GM23248 (cell line): ENCODE results near the gene NUB1. TPM values are rescaled to one million over a fixed set of nuclear protein-coding genes. Genes with fewer than 3 reads are reported as not detected.

ENCODE experiments used
- DNase-seq: peaks from one replicate; pipeline ENCODE4 v3.0.0-alpha.2; 2015
- H2AFZ ChIP-seq: fragments of 200-600 bp; sonication (generic); 2 replicates; pipeline ENCODE4 v1.6.1; 2016; ENCODE audit warnings: antibody characterized with exemption
- H3F3A ChIP-seq: fragments of 200-600 bp; sonication (generic); 2 replicates; pipeline ENCODE4 v1.6.1; 2016; ENCODE audit warnings: mild to moderate bottlenecking, antibody characterized with exemption, mixed run types; ENCODE audit not compliant: insufficient read depth
- H3K27ac ChIP-seq: fragments of 200-600 bp; sonication (generic); 2 replicates; pipeline ENCODE4 v1.5.1; 2016; ENCODE audit warnings: mild to moderate bottlenecking
- H3K27me3 ChIP-seq: fragments of 200-600 bp; sonication (generic); replicated peaks from 2 replicates; pipeline ENCODE4 v1.6.1; 2016; ENCODE audit warnings: mild to moderate bottlenecking; ENCODE audit not compliant: insufficient read depth
- H3K36me3 ChIP-seq: fragments of 200-600 bp; sonication (generic); 2 replicates; pipeline ENCODE4 v1.6.1; 2016; ENCODE audit warnings: low read depth, mild to moderate bottlenecking
- H3K4me1 ChIP-seq: fragments of 200-600 bp; sonication (generic); 2 replicates; pipeline ENCODE4 v1.6.1; 2016; ENCODE audit warnings: mild to moderate bottlenecking; ENCODE audit not compliant: insufficient read depth
- H3K4me2 ChIP-seq: fragments of 200-600 bp; sonication (generic); one replicate; pipeline ENCODE4 v1.6.1; 2016; ENCODE audit warnings: mild to moderate bottlenecking; ENCODE audit not compliant: unreplicated experiment
- H3K4me3 ChIP-seq: fragments of 200-600 bp; sonication (generic); 2 replicates; pipeline ENCODE4 v1.5.1; 2016; ENCODE audit warnings: mild to moderate bottlenecking
- H3K79me2 ChIP-seq: fragments of 200-600 bp; sonication (generic); 2 replicates; pipeline ENCODE4 v1.6.1; 2016; ENCODE audit warnings: mild to moderate bottlenecking; ENCODE audit not compliant: insufficient read depth
- H3K9ac ChIP-seq: fragments of 200-600 bp; sonication (generic); 2 replicates; pipeline ENCODE4 v1.6.1; 2016; ENCODE audit warnings: mild to moderate bottlenecking
- H3K9me2 ChIP-seq: fragments of 200-600 bp; sonication (generic); 2 replicates; pipeline ENCODE4 v1.6.1; 2016; ENCODE audit warnings: mixed run types, mild to moderate bottlenecking, moderate library complexity; ENCODE audit not compliant: insufficient read depth
- H3K9me3 ChIP-seq: fragments of 200-600 bp; sonication (generic); one replicate; pipeline ENCODE4 v1.6.1; 2017; ENCODE audit warnings: low read depth
- H4K20me1 ChIP-seq: fragments of 200-600 bp; sonication (generic); 2 replicates; pipeline ENCODE4 v1.6.0; 2016; ENCODE audit not compliant: insufficient read depth
- EZH2 ChIP-seq: fragments of 200-600 bp; sonication (generic); IDR thresholded peaks from 2 replicates; pipeline ENCODE4 v1.6.1; 2018; ENCODE audit warnings: antibody characterized with exemption, mild to moderate bottlenecking; ENCODE audit not compliant: insufficient read depth, poor library complexity, severe bottlenecking
- EZH2phosphoT487 ChIP-seq: fragments of 200-600 bp; sonication (generic); IDR thresholded peaks from 2 replicates; pipeline ENCODE4 v1.6.1; 2018; ENCODE audit warnings: antibody characterized with exemption, moderate library complexity, mild to moderate bottlenecking, low read depth; ENCODE audit not compliant: insufficient read depth
- WGBS, 2 experiments: methylation state at CpG; one replicate each; pipeline ENCODE4 v1.1.6; 2015 to 2017; ENCODE audit warnings: low lambda C conversion rate in 2 of 2, low coverage in 1 of 2; ENCODE audit errors: missing lambda C conversion rate in 2 of 2; 5-methylcytosine and 5-hydroxymethylcytosine counted together
- in situ Hi-C: fragments of 300-500 bp; cut with MboI; formaldehyde crosslinking; loops from 2 replicates; pipeline ENCODE4 v1.15.0; 2020
- polyA plus RNA-seq: library from polyadenylated mRNA; unstranded; fragments of >200 nt; fragmentation: Nextera tagmentation; extraction: Ambion mirVana; gene quantifications from 2 replicates; pipeline ENCODE4 v1.2.1, GENCODE V29; 2016
- total RNA-seq: library from RNA; depleted of rRNA; stranded (reverse); fragments of >200 nt; shearing (Covaris generic); gene quantifications from 2 replicates; pipeline ENCODE4 v1.2.3, GENCODE V29; 2014

Gene NUB1
- total and polyA plus RNA-seq, 2 experiments from 2014 or later = 43.4 to 48.0 TPM

DNA sequence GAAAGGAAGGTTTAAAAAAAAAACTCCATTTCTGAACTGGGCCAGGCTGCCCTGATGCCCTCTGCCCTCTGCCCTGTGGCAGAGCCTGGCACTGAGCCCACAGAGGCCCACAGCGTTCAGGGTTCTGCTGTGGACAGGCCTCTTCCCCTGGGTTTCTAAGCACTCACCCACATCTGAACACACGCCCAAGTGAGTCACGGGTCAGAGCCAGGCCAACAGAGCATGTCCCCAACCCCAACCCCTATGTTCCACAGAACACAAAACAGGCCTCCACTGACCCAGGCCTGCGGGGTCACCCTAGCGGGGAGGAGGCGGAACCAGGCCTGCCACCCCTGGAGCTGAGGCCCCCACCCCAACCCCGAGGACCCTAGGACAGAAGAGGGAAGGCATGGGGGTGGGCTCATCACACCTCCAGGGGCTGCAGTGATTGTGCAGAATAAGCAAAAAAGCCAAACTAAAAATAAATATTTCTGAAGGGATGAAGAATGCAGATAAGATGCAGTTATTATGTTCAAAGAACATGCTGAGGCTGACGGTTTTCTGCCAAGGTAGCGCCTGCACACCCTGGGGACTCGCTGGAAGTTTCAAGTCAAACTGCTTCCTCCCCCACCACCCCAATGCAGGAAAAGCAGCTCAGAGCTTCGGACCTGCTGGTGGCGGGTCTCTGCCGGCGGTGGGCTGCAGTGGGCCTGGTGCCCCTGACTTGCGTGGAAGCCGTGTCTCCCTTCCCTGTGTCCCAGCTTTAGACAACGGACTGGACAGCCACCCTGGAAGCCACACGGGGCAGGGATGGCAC lies 62.8 kb downstream of the NUB1 start:
- peaks cover 8% of the 10 kb centered on the region for H3K4me1 ChIP-seq
- peak; percentile 72 for DNase-seq
- H3K9me2 ChIP-seq = no peaks in the 10 kb centered on the region
- H3F3A ChIP-seq = no peaks in the 10 kb centered on the region
- in situ Hi-C loops = no loop called here
- no peak overlapping the region for H3K27ac ChIP-seq
- H3K27me3 ChIP-seq = peaks cover 25% of the 10 kb centered on the region
- H2AFZ ChIP-seq = no peak overlapping the region
- H3K79me2 ChIP-seq = no peaks in the 10 kb centered on the region
- no peak overlapping the region for H3K4me3 ChIP-seq
- no peak overlapping the region for H3K9ac ChIP-seq
- no peaks in the 10 kb centered on the region for H3K9me3 ChIP-seq
- no peaks in the 10 kb centered on the region for H3K36me3 ChIP-seq
- 70 to 79% methylated on average over 17 to 18 of the region's 18 CpGs for WGBS, 2 experiments
- no peak overlapping the region for H3K4me2 ChIP-seq
- TF ChIP-seq EZH2 (no peak), EZH2phosphoT487 (no peak)
- no peaks in the 10 kb centered on the region for H4K20me1 ChIP-seq

DNA sequence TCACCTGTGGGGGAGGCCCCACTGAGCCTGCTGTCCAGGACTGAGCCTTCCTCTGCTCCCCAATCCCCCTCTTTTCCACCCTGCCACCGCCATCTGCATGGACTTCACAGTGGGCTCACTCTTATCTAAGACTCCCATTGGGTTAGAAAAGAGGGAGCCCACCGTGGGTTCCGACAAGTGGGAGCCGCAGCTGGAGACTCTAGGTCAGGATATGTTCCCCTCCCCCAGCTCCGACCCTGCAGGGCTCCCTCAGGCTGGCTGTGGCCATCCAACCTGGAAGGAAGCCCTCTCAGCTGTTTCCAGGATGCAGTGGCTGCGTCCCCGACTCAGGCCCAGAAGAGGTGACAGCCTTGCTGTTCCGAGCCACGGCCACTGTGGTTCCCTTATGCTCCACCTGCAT lies 63.4 kb downstream of the NUB1 start:
- Histone ChIP-seq H3K27ac (no peak overlapping the region), H4K20me1 (no peaks in the 10 kb centered on the region), H3K27me3 (peaks cover 25% of the 10 kb centered on the region), H3K4me3 (no peak overlapping the region), H3K4me1 (peaks cover 8% of the 10 kb centered on the region), H3K9me3 (no peaks in the 10 kb centered on the region), H3K79me2 (no peaks in the 10 kb centered on the region), H3K4me2 (no peak overlapping the region), H3F3A (no peaks in the 10 kb centered on the region), H3K9ac (no peak overlapping the region), H3K36me3 (no peaks in the 10 kb centered on the region), H2AFZ (no peak overlapping the region), H3K9me2 (no peaks in the 10 kb centered on the region)
- WGBS, 2 experiments = 81 to 82% methylated on average over 9 of the region's 9 CpGs
- in situ Hi-C loops = no loop called here
- no peak for DNase-seq
- no peak for TF ChIP-seq EZH2
- no peak for TF ChIP-seq EZH2phosphoT487

DNA sequence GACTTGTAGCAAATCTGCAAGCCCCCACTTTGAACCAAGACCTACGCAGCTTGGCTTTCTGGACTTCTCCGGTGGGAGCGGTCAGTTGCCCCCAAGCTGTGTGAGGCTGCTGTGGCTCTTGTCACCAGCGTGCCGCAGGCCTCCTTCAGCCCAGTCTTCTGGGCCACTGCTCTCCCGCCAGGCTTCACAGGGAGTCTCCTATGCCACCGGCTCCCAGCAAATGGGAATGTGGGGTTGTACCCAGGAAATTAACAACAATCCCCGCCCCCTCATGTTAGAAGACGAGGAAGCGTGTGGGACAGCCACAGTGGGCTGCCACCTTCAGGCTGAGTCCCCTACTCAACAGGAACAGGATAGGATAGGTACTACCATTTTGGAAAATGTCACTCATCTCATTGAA lies 64.0 kb downstream of the NUB1 start:
- no peaks in the 10 kb centered on the region for H3K36me3 ChIP-seq
- H3K9me3 ChIP-seq = no peaks in the 10 kb centered on the region
- H3K9ac ChIP-seq = no peak overlapping the region
- no peak for DNase-seq
- 90 to 92% methylated on average over 10 of the region's 10 CpGs for WGBS, 2 experiments
- H3K27ac ChIP-seq = no peak overlapping the region
- no peak overlapping the region for H3K4me3 ChIP-seq
- H3K4me1 ChIP-seq = peaks cover 8% of the 10 kb centered on the region
- TF ChIP-seq EZH2phosphoT487 (no peak), EZH2 (no peak)
- H2AFZ ChIP-seq = no peak overlapping the region
- H3K27me3 ChIP-seq = peaks cover 29% of the 10 kb centered on the region; the same call in 1 of the 2 replicates
- H3K9me2 ChIP-seq = no peaks in the 10 kb centered on the region
- H3K79me2 ChIP-seq = no peaks in the 10 kb centered on the region
- no peak overlapping the region for H3K4me2 ChIP-seq
- no peaks in the 10 kb centered on the region for H3F3A ChIP-seq
- in situ Hi-C loops = no loop called here
- H4K20me1 ChIP-seq = no peaks in the 10 kb centered on the region

DNA sequence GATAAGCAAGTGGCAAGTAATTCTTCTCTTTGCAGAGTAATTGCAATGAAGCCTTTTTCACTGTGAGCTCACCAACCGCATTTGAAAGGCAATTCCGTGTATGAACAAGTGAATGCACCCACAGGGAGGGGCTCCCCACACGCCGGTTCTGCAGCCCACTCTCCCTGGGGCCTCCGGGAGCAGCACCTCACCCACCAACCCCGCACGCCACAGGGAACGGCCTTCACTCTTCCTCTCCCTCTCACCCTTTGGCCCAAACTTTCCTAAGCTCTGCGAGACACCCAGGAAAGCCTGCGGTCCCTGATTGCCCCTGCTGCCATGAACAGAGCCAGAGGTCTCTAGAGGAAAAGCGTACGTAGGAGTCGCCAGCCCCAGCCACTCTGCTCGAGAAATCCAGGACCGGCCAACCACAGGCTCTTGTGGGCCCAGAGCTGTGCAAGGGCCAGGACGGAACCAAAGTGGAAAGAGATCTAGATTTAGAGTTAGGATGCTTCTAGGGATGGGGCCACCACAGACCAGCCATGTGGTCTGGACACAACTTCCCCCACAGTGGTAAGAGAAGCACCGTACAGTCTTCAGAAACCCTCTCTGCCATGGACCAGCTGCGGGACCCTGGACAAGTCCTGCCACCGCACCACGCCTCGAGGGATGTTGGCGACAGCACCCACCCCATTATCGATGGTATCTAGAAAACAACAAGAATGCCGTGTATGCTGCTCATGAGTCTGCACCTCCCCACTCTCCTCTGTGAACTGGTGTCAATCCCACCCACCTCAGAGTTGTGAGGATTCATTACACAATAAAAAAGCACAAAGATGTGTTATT lies 64.7 kb downstream of the NUB1 start:
- no peak overlapping the region for H3K4me2 ChIP-seq
- in situ Hi-C loops = no loop called here
- no peak overlapping the region for H3K4me3 ChIP-seq
- TF ChIP-seq EZH2 (no peak), EZH2phosphoT487 (no peak)
- WGBS, 2 experiments = 75 to 82% methylated on average over 22 to 24 of the region's 24 CpGs
- H3K36me3 ChIP-seq = no peaks in the 10 kb centered on the region
- peaks cover 8% of the 10 kb centered on the region for H3K4me1 ChIP-seq
- H3K9ac ChIP-seq = no peak overlapping the region
- DNase-seq = no peak
- no peaks in the 10 kb centered on the region for H3K9me3 ChIP-seq
- H3F3A ChIP-seq = no peaks in the 10 kb centered on the region
- no peak overlapping the region for H3K27ac ChIP-seq
- H2AFZ ChIP-seq = no peak overlapping the region
- H3K27me3 ChIP-seq = peaks cover 35% of the 10 kb centered on the region; the same call in 1 of the 2 replicates
- H4K20me1 ChIP-seq = no peaks in the 10 kb centered on the region
- H3K79me2 ChIP-seq = no peaks in the 10 kb centered on the region
- H3K9me2 ChIP-seq = no peaks in the 10 kb centered on the region
